ENCODE measurements around the gene FXN. TPM values are rescaled to one million over a fixed set of nuclear protein-coding genes. Genes with fewer than 3 reads are reported as not detected.
A peak's percentile ranks its signal among the peaks of the same experiment; 100 is the strongest.

Gene FXN
- total RNA-seq, 4 donors from 2014 or later: 2.3 to 11.1 (median 5.6) TPM

DNA sequence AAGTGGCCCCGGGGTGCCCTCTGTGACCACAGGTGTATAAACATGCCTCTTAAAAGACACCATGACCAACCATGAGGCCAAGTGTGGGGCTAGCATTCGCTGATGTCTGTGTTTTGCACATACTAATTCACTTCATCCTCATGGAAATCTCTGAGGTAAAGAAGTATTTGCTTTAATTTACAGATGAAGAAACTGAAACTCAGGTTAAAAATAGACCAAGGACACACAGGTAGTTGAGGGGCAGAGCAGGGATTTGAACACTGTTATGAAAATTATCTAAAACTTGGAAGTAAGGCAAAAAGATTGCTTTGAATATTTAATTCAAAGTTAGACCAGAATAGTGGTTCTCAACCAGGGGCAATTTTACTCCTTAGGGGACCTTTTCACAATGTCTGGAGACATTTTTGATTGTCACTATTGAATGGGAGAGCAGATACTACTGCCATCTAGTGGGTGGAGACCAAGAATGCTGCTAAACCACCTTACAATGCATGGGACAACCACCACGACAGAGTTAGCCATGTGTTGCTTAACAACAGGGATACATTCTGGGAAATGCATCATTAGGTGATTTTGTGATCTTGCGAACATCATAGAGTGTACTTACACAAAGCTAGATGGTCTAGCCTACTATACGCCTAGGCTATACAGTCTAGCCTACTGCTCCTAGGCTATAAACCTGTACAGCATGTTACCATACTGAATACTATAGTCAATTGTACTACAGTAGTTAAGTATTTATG lies 8.0 kb upstream of the FXN start:
- Histone ChIP-seq H3K27me3 (no peaks in the 10 kb centered on the region), H3K9me3 (no peaks in the 10 kb centered on the region), H3K4me1 (no peaks in the 10 kb centered on the region), H3K4me3 (no peak overlapping the region), H3K36me3 (no peaks in the 10 kb centered on the region), H3K27ac (no peak overlapping the region)
- peak in 1 of 2 donors; percentile 38 for DNase-seq (ENCODE audit: low spot score in 2 of 2)
- WGBS: 52% methylated on average over 5 of the region's 5 CpGs
- TF ChIP-seq POLR2A (IDR thresholded peaks at IDR 0.05): no peak
- TF ChIP-seq, protein P1, sequence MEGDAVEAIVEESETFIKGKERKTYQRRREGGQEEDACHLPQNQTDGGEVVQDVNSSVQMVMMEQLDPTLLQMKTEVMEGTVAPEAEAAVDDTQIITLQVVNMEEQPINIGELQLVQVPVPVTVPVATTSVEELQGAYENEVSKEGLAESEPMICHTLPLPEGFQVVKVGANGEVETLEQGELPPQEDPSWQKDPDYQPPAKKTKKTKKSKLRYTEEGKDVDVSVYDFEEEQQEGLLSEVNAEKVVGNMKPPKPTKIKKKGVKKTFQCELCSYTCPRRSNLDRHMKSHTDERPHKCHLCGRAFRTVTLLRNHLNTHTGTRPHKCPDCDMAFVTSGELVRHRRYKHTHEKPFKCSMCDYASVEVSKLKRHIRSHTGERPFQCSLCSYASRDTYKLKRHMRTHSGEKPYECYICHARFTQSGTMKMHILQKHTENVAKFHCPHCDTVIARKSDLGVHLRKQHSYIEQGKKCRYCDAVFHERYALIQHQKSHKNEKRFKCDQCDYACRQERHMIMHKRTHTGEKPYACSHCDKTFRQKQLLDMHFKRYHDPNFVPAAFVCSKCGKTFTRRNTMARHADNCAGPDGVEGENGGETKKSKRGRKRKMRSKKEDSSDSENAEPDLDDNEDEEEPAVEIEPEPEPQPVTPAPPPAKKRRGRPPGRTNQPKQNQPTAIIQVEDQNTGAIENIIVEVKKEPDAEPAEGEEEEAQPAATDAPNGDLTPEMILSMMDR (IDR thresholded peaks at IDR 0.05): peak in 1 of 2 donors; percentile 70
- no peak for TF ChIP-seq POLR2AphosphoS5 (IDR thresholded peaks at IDR 0.05)

DNA sequence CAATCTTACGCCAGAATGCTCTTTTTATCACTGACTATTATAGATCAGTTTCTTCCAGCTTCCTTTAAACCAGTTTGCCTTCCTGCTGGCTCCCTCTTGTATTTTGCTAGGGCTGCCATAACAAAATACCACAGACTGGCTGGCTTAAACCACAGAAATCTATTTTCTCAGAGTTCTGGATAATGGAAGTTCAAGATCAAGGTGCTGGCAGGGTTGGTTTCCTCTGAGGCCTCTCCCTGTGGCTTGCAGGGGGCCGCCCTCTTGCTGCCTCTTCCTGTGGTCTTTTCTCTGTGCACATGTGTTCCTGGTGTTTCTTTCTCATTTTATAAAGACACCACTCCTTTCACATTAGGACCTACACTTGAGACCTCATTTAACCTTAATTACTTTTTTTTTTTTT lies 6.8 kb upstream of the FXN start:
- no peak overlapping the region for H3K27ac ChIP-seq
- no peaks in the 10 kb centered on the region for H3K36me3 ChIP-seq
- no peaks in the 10 kb centered on the region for H3K27me3 ChIP-seq
- H3K9me3 ChIP-seq: no peaks in the 10 kb centered on the region
- 87% methylated on average over 2 of the region's 2 CpGs for WGBS
- H3K4me3 ChIP-seq: no peak overlapping the region
- no peaks in the 10 kb centered on the region for H3K4me1 ChIP-seq
- DNase-seq (ENCODE audit: low spot score in 2 of 2): peak in 1 of 2 donors; percentile 18
- no peak for TF ChIP-seq POLR2A (IDR thresholded peaks at IDR 0.05)
- no peak for TF ChIP-seq POLR2AphosphoS5 (IDR thresholded peaks at IDR 0.05)
- no peak for TF ChIP-seq EP300 (IDR thresholded peaks at IDR 0.05)
- TF ChIP-seq, protein P1 (IDR thresholded peaks at IDR 0.05): no peak

DNA sequence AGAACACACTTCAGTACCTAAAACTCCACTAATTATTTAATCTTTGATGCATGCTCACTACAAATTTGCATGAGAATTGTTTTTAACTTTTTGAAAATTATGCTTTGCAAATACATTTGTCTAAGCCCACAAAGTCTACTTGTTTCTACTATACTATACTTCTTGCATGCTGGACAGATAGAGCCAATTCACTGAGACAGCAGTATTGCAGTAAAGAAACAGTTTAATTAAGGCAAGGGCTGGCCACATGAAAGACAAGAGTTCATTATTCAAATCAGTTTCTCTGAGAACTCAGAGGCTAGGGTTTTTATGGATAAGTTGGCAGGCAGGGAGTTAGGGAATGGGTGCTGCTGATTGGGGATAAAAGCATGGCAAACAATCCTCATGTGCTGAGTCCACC lies 6.0 kb upstream of the FXN start:
- no peaks in the 10 kb centered on the region for H3K9me3 ChIP-seq
- DNase-seq (ENCODE audit: low spot score in 2 of 2): peak in 1 of 2 donors; percentile 2
- H3K4me1 ChIP-seq: no peaks in the 10 kb centered on the region
- TF ChIP-seq POLR2AphosphoS5 (IDR thresholded peaks at IDR 0.05) (no peak), EP300 (IDR thresholded peaks at IDR 0.05) (no peak), POLR2A (IDR thresholded peaks at IDR 0.05) (no peak)
- TF ChIP-seq, protein P1 (IDR thresholded peaks at IDR 0.05): no peak
- no peak overlapping the region for H3K27ac ChIP-seq
- no peak overlapping the region for H3K4me3 ChIP-seq
- H3K27me3 ChIP-seq: no peaks in the 10 kb centered on the region
- H3K36me3 ChIP-seq: no peaks in the 10 kb centered on the region

DNA sequence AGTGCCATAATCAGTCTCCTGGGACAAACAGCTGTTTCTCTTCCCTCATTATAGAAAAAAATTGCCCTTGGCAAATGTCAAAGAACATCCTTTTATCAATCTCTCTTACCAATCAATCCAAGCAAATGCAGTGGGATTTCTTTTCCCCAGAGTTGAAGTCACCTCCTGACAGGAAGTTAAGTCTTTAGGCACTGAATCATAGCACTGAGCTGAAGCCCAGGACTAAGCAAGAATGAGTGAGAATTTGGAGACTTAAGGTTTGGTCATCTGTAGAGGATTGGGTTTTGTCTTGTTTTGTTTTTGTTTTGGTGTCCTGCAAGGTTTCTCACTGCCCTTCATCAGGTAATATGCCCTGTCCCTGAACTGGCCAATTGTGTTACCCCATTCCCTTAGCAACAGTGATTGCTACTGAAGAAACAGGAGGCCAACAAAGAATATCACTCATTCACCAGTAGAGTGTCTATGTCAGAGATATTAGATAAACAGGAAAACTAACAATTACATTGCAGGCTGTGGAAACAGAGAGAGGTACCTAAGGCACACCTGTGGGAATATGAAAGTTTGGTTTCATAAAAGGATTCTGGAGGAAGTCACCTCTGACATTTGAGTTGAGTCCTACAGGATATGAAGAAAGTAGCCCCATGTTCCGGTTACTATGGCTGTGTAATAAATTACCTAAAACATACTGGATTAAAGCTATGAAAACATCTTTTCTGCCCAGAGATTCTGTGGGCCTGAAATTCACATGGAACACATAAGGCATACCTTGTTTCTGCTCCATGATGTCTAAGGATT lies 4.5 kb upstream of the FXN start:
- Histone ChIP-seq H3K27me3 (no peaks in the 10 kb centered on the region), H3K4me3 (no peak overlapping the region), H3K36me3 (no peaks in the 10 kb centered on the region), H3K9me3 (no peaks in the 10 kb centered on the region), H3K27ac (no peak overlapping the region), H3K4me1 (peaks cover 4% of the 10 kb centered on the region)
- no peak for DNase-seq (ENCODE audit: low spot score in 2 of 2)
- WGBS: 76% methylated on average over 1 of the region's 1 CpG
- TF ChIP-seq EP300 (IDR thresholded peaks at IDR 0.05) (no peak), POLR2AphosphoS5 (IDR thresholded peaks at IDR 0.05) (no peak), POLR2A (IDR thresholded peaks at IDR 0.05) (no peak)
- TF ChIP-seq, protein P1 (IDR thresholded peaks at IDR 0.05): no peak

DNA sequence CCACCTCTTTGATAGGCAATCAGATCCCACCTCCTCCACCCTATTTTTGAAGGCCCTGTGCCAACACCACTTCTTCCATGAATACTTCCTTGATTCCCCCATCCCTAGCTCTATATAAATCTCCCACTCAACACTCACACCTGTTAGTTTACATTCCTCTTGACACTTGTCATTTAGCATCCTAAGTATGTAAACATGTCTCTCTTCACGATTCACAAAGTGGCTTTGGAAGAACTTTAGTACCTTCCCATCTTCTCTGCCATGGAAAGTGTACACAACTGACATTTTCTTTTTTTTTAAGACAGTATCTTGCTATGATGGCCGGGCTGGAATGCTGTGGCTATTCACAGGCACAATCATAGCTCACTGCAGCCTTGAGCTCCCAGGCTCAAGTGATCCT lies 1.5 kb upstream of the FXN start:
- peaks cover 12% of the 10 kb centered on the region for H3K4me1 ChIP-seq
- DNase-seq (ENCODE audit: low spot score in 2 of 2): no peak
- no peak overlapping the region for H3K4me3 ChIP-seq
- no peaks in the 10 kb centered on the region for H3K36me3 ChIP-seq
- H3K27ac ChIP-seq: no peak overlapping the region
- no peaks in the 10 kb centered on the region for H3K9me3 ChIP-seq
- TF ChIP-seq, protein P1 (IDR thresholded peaks at IDR 0.05): no peak
- no peak for TF ChIP-seq EP300 (IDR thresholded peaks at IDR 0.05)
- TF ChIP-seq POLR2A (IDR thresholded peaks at IDR 0.05): no peak
- TF ChIP-seq POLR2AphosphoS5 (IDR thresholded peaks at IDR 0.05): no peak
- WGBS: 54% methylated on average over 2 of the region's 2 CpGs
- no peaks in the 10 kb centered on the region for H3K27me3 ChIP-seq
